CD14-positive monocyte (primary cell): ENCODE data around the gene JDP2. TPM values are rescaled to one million over a fixed set of nuclear protein-coding genes. Genes with fewer than 3 reads are reported as not detected.

ENCODE experiments used
- DNase-seq, 3 donors: peaks; one replicate each; pipeline ENCODE4 v3.0.0-alpha.2; 2011 to 2022
- H2AFZ ChIP-seq: 2 replicates; pipeline ENCODE4 v1.6.0; 2012; ENCODE audit warnings: mild to moderate bottlenecking, low read depth, low read length, inconsistent platforms; ENCODE audit not compliant: insufficient read depth, poor library complexity, severe bottlenecking
- H3K27ac ChIP-seq, 2 donors: 1 replicate in 1 of 2; 2 replicates in 1 of 2; pipeline ENCODE4 v1.5.1; 2012 to 2013; ENCODE audit warnings: low read length in 2 of 2, control low read depth in 1 of 2, inconsistent platforms in 1 of 2, low read depth in 1 of 2, mild to moderate bottlenecking in 1 of 2
- H3K27me3 ChIP-seq, 2 donors: one replicate each; pipeline versions ENCODE4 v1.6.0 to v1.6.1; 2011 to 2013; ENCODE audit warnings: low read length in 2 of 2; ENCODE audit not compliant: control insufficient read depth in 2 of 2, insufficient read depth in 2 of 2
- H3K36me3 ChIP-seq, 2 donors: replicated peaks in 1 of 2; 1 replicate in 1 of 2; 2 replicates in 1 of 2; pipeline versions ENCODE4 v1.5.1 to v1.6.1; 2012 to 2013; ENCODE audit warnings: low read length in 2 of 2, control low read depth in 1 of 2, inconsistent platforms in 1 of 2, mild to moderate bottlenecking in 1 of 2; ENCODE audit not compliant: insufficient read depth in 2 of 2, control insufficient read depth in 1 of 2
- H3K4me1 ChIP-seq, 2 donors: 1 replicate in 1 of 2; 2 replicates in 1 of 2; pipeline versions ENCODE4 v1.5.1 to v1.6.1; 2012 to 2013; ENCODE audit warnings: low read length in 2 of 2, control low read depth in 1 of 2, inconsistent platforms in 1 of 2, mild to moderate bottlenecking in 1 of 2, moderate library complexity in 1 of 2; ENCODE audit not compliant: insufficient read depth in 2 of 2, control insufficient read depth in 1 of 2
- H3K4me2 ChIP-seq: replicated peaks from 2 replicates; pipeline ENCODE3; 2012; ENCODE audit warnings: low read length, moderate library complexity, mild to moderate bottlenecking; ENCODE audit not compliant: poor library complexity, severe bottlenecking; ENCODE audit errors: extremely low read depth
- H3K4me3 ChIP-seq, 3 experiments: fragments of 200-600 bp in 1 of 3; sonication (generic) in 1 of 3; replicated peaks in 1 of 3; 1 replicate in 2 of 3; 2 replicates in 1 of 3; pipeline ENCODE4 v1.5.1; 2011 to 2013; ENCODE audit warnings: low read length in 3 of 3, mild to moderate bottlenecking in 3 of 3, control low read depth in 2 of 3, low read depth in 2 of 3, inconsistent platforms in 1 of 3, moderate library complexity in 1 of 3
- H3K79me2 ChIP-seq: 2 replicates; pipeline ENCODE4 v1.6.0; 2012; ENCODE audit warnings: mild to moderate bottlenecking, control low read depth, inconsistent platforms, low read length, moderate library complexity; ENCODE audit not compliant: insufficient read depth
- H3K9ac ChIP-seq: 2 replicates; pipeline ENCODE4 v1.6.0; 2017; ENCODE audit warnings: low read length, mild to moderate bottlenecking; ENCODE audit not compliant: insufficient read depth, poor library complexity, severe bottlenecking
- H3K9me3 ChIP-seq, 2 donors: replicated peaks in 1 of 2; 1 replicate in 1 of 2; 2 replicates in 1 of 2; pipeline versions ENCODE4 v1.5.1 to v1.6.1; 2012 to 2013; ENCODE audit warnings: low read length in 2 of 2, control low read depth in 1 of 2; ENCODE audit not compliant: control insufficient read depth in 1 of 2, insufficient read depth in 1 of 2
- H4K20me1 ChIP-seq: 2 replicates; pipeline ENCODE4 v1.6.0; 2012; ENCODE audit warnings: mild to moderate bottlenecking, low read length, control low read depth, moderate library complexity; ENCODE audit not compliant: insufficient read depth
- H3K27ac Mint-ChIP-seq, 7 donors: one replicate each; pipeline ENCODE4 v1.8.0; 2020; ENCODE audit warnings: mild to moderate bottlenecking in 7 of 7, mixed read lengths in 7 of 7, moderate library complexity in 6 of 7, inconsistent platforms in 2 of 7
- H3K27me3 Mint-ChIP-seq, 3 donors: one replicate each; pipeline ENCODE4 v1.8.0; 2021 to 2022; ENCODE audit warnings: low read depth in 3 of 3, mild to moderate bottlenecking in 3 of 3, mixed read lengths in 3 of 3, moderate library complexity in 3 of 3, inconsistent platforms in 1 of 3
- H3K36me3 Mint-ChIP-seq, 2 donors: one replicate each; pipeline ENCODE4 v1.8.0; 2020; ENCODE audit warnings: mixed read lengths in 2 of 2, inconsistent platforms in 1 of 2, mild to moderate bottlenecking in 1 of 2
- H3K4me1 Mint-ChIP-seq: one replicate; pipeline ENCODE4 v1.8.0; 2020; ENCODE audit warnings: mild to moderate bottlenecking, mixed read lengths
- H3K4me3 Mint-ChIP-seq, 2 donors: one replicate each; pipeline ENCODE4 v1.8.0; 2020; ENCODE audit warnings: mild to moderate bottlenecking in 2 of 2, mixed read lengths in 2 of 2, moderate library complexity in 1 of 2
- H3K9me3 Mint-ChIP-seq, 7 donors: one replicate each; pipeline ENCODE4 v1.8.0; 2020 to 2022; ENCODE audit warnings: mixed read lengths in 7 of 7, mild to moderate bottlenecking in 6 of 7, moderate library complexity in 6 of 7, inconsistent platforms in 2 of 7
- CTCF ChIP-seq: fragments of 200-600 bp; IDR thresholded peaks from one replicate; pipeline ENCODE4 v1.8.0; 2022; ENCODE audit warnings: antibody characterized with exemption, mild to moderate bottlenecking
- WGBS: methylation state at CpG from one replicate; pipeline ENCODE4 v1.1.5; 2013; ENCODE audit warnings: missing lambda C conversion rate; ENCODE audit not compliant: insufficient coverage; 5-methylcytosine and 5-hydroxymethylcytosine counted together
- intact Hi-C, 2 donors: fragments of 100-400 bp; cut with micrococcal nuclease; formaldehyde crosslinking; loops; one replicate each; pipeline versions ENCODE4 v1.15.0 to v1.15.1; 2023
- polyA plus RNA-seq, 3 donors: library from polyadenylated mRNA; depleted of rRNA in 1 of 3; unstranded in 2 of 3; stranded (reverse) in 1 of 3; fragments of 300-500 nt in 2 of 3; fragments of >200 nt in 1 of 3; fragmentation: Illumina TruSeq in 2 of 3; gene quantifications; 1 replicate in 2 of 3; 2 replicates in 1 of 3; pipeline ENCODE4 v1.2.3, GENCODE V29; 2012 to 2021

Gene JDP2
- polyA plus RNA-seq, 3 donors: 3.5 to 69.2 (median 14.2) TPM

- TF ChIP-seq CTCF: no peak
- WGBS: 80% methylated on average over 3 of the region's 4 CpGs
- Histone ChIP-seq H3K27ac (peak overlapping the region in 1 of 2 donors; percentile 69), H3K4me1 (peaks cover 6 to 25% of the 10 kb centered on the region in 2 donors), H3K27me3 (no peaks in the 10 kb centered on the region), H2AFZ (no peak overlapping the region), H4K20me1 (peaks cover 100% of the 10 kb centered on the region), H3K79me2 (peaks cover 98% of the 10 kb centered on the region), H3K9me3 (no peaks in the 10 kb centered on the region), H3K9ac (no peak overlapping the region), H3K36me3 (peaks cover 59 to 97% of the 10 kb centered on the region in 2 donors), H3K4me3 (no peak overlapping the region), H3K4me2 (no peak overlapping the region)
- no peak for DNase-seq
- H3K27me3 Mint-ChIP-seq: peaks cover 0 to 3% (median 2%) of the 10 kb centered on the region in 3 donors
- intact Hi-C loops: no loop called here
- no peak overlapping the region for H3K4me3 Mint-ChIP-seq
- peaks cover 67% of the 10 kb centered on the region for H3K4me1 Mint-ChIP-seq
- peak overlapping the region in 3 of 7 donors; percentile 49 to 78 (median 51) for H3K27ac Mint-ChIP-seq
- no peaks in the 10 kb centered on the region for H3K9me3 Mint-ChIP-seq
- peaks cover 81 to 91% of the 10 kb centered on the region in 2 donors for H3K36me3 Mint-ChIP-seq
Measured at GRCh38 chr14:75452324-75452723, 24.5 kb downstream of the JDP2 start.

GRCh38 chr14:75452900-75453816 is 25.3 kb downstream of the JDP2 start:
- no peak overlapping the region for H3K4me3 ChIP-seq
- peak overlapping the region; percentile 12 to 78 (median 53) for H3K27ac Mint-ChIP-seq
- no peaks in the 10 kb centered on the region for H3K9me3 ChIP-seq
- intact Hi-C loops: no loop called here
- no peak overlapping the region for H2AFZ ChIP-seq
- no peak overlapping the region for H3K4me2 ChIP-seq
- peaks cover 6 to 25% of the 10 kb centered on the region in 2 donors for H3K4me1 ChIP-seq
- H3K36me3 Mint-ChIP-seq: peaks cover 83 to 91% of the 10 kb centered on the region in 2 donors
- no peaks in the 10 kb centered on the region for H3K27me3 ChIP-seq
- H3K4me1 Mint-ChIP-seq: peaks cover 74% of the 10 kb centered on the region
- peaks cover 0 to 1% (median 0%) of the 10 kb centered on the region in 7 donors for H3K9me3 Mint-ChIP-seq
- no peak overlapping the region for H3K4me3 Mint-ChIP-seq
- H3K27ac ChIP-seq: peak overlapping the region in 1 of 2 donors; percentile 69
- no peak for TF ChIP-seq CTCF
- DNase-seq: no peak
- H4K20me1 ChIP-seq: peaks cover 100% of the 10 kb centered on the region
- peaks cover 0 to 3% (median 2%) of the 10 kb centered on the region in 3 donors for H3K27me3 Mint-ChIP-seq
- H3K9ac ChIP-seq: no peak overlapping the region
- H3K36me3 ChIP-seq: peaks cover 57 to 97% of the 10 kb centered on the region in 2 donors
- H3K79me2 ChIP-seq: peaks cover 99% of the 10 kb centered on the region
- 83% methylated on average over 10 of the region's 14 CpGs for WGBS
